GM19099 (cell line): Measurements from ENCODE around the gene SELENOW.

Experiments used
- POLR2A ChIP-seq: IDR thresholded peaks from 3 replicates; pipeline ENCODE4 v1.6.1; 2011; ENCODE audit warnings: low read depth; ENCODE audit not compliant: insufficient read length; ENCODE audit errors: extremely low read depth

SELENOW gene

DNA sequence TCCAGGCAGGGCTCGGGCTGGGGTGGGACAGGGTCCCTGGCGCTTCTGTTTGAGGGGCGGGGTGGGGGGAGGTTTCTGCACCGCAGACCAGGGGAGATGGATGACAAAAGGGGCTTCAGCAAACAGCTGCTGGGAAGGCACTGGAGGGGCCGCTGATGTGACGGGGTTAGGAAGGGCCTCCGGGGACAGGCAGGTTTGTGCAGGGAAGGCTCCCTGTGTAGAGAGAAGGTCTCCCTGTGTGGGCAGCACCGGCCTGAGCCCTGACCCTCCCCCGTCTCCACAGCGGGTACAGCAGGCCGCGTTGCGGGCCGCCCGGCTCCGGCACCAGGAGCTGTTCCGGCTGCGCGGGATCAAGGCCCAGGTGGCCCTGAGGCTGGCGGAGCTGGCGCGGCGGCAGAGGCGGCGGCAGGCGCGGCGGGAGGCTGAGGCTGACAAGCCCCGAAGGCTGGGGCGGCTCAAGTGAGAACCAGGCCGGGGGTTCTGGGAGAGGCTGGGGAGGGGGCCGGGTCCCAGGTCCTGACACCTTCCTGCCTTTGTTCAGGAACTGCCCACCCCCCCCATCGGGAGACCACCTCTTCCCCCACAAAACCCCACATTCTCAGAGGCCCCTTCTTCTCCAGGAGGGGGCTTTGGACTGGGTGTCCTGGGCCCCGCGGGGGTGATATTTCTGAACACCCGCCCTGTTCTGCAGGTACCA lies 23.3 kb upstream of the SELENOW start:
- no peak for TF ChIP-seq POLR2A

DNA sequence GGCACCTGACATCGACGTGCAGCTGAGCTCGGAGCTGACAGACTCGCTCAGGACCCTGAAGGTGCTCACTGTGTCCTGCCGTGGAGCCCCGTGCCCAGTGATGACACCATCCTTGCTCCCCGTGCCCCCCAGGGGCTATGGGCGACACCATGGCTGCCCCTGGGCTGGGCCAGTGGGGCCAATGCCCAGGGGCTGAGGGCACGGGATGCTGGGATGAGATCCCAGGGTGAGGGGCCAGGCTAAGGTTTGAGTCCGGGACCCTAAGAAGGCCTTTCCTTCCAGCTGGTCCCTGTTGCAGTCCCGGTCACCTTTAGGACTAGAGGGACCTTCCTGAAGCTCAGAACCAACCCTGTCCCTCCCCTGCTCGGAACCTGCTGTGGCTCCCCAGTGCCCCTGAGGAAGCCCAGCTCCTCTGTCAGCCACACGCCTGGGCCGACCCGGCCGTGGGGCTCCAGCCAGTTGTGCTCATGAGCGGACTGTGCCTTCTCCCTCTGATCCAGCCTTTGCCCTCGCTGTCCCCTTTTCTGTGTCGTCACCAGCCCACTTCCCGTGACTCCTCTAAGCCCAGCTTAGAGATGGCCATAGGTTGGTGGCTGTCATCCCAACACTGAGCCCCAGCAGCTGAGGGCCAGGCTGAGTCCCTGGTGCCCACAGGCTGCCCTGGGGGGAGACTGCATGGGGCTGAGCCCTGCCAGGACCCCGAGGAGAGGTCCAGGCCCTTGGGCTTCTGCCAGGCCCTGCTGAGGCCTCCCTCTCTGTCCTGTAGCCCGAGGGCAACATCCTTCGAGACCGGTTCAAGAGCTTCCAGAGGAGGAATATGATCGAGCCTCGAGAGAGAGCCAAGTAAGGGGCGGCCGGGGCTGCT lies 22.5 kb upstream of the SELENOW start:
- TF ChIP-seq POLR2A: no peak

DNA sequence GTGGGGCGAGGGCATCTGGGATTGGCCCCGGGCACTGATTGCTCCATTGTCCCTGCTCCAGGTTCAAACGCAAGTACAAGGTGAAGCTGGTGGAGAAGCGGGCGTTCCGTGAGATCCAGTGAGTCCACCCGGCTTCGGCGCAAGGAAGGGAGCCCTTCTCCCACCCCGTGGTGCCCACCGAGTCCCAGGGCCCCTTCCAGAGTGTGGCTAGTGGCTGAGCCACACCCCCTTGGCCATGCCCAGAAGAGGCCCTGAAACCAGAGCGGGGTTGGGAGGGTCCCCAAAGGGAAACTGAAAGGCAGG lies 21.9 kb upstream of the SELENOW start:
- no peak for TF ChIP-seq POLR2A

DNA sequence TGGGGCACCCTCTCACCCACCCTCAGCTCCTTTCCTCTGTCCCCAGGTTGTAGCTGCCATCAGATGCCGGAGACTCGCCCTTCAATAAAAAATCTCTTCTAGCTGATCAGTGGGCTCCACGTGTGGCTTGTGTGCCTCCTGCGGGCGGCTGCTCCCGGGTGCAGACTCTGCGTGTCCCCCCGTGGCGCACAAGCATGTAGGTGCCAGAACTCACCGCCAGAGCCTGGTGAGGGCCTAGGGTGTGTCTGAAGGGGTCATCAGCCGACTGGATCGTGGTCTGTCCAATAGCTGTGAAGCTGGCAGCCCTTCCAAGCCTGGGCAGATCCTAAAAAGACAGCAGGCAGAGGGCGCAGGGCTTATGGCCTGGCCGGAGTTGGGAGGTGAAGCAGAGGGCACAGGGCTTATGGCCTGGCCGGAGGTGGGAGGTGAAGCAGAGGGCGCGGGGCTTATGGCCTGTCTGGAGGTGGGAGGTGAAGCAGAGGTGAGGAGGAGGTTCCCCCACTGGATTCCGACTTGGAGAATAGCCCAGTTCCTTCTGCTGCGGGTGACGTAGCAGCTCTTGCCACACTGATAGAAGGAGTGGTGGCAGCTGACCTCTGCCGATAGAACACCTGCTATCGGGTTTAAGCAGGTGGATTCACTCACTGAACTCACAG lies 21.4 kb upstream of the SELENOW start:
- TF ChIP-seq POLR2A: no peak

DNA sequence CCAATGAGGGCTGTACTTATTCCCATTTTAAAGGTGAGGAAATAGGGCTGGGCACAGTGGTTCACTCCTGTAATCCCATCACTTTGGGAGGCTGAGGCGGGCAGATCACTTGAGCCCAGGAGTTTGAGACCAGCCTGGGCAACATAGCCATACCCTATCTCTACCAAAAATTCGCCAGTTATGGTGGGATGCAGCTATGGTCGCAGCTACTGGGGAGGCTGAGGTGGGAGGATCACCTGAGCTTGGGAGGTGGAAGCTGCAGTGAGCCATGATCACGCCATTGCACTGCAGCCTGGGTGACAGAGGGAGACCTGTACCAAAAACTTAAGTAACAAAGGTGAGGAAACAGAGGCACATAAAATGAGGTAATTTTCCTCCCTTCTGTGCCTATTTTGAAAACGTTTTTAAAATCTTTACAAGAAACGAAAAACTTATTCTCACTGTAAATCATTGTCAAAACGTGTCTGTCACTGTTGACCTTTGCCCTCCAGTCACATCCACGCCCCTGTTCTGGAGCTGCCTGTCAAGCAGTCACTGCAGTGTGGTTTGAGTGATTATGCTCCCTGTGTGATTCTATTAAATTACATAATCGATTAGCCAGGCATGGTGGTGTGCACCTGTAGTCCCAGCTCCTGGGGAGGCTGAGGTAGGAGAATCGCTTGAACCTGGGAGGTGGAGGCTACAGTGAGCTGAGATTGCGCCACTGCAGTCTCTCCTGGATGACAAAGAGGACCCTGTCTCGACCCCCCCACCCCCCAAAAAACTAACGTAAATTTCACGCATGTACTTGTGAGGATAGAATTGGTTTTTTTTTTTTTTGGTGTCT lies 20.7 kb upstream of the SELENOW start:
- TF ChIP-seq POLR2A: no peak

DNA sequence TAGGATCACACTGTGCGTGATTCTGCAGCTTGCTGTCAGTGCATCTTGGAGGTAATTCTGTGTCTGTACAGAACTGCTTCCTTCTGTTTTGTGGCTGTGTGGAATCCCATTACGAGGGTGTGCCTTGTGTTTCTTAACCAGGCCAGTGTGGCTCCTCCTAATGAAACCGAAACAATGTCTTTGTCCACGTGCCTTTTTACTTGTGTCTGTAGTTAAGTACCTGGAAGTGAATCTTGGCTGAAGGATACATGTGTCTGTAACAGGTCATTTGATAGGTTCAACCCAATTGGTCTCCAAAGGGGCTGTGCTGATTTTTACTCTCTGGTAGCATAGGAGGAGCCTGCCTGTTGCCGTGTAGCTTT lies 20.1 kb upstream of the SELENOW start:
- no peak for TF ChIP-seq POLR2A

DNA sequence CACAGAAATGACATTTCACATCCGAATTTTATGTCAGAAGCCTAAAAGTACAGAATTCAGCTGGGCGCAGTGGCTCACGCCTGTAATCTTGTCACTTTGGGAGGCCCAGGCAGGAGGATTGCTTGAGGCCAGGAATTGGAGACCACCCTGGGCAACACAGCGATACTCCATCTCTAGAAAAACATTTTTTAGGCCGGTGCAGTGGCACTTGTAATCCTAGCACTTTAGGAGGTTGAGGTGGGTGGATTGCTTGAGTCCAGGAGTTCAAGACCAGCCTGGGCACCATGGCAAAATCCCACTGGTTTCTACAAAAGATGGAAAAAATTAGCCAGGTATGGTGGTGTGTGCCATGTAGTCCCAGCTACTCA lies 17.9 kb upstream of the SELENOW start:
- no peak for TF ChIP-seq POLR2A

DNA sequence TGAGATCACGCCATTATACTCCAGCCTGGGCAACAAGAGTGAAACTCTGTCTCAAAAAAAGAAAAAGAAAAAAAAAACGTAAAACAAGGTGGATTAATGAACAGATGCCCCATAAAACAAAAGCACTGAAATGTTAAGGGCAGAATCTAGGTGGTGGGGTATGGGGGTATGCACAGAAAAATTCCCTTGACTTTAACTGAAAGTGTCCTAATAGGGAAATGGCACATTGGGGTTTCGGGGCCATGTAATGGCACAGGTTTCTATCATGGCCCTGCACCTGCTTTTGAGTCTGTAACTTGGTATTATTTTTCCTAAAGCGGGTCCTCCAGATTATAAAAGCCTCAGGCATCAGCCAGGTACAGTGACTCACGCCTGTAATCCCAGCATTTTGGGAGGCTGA lies 16.9 kb upstream of the SELENOW start:
- no peak for TF ChIP-seq POLR2A

DNA sequence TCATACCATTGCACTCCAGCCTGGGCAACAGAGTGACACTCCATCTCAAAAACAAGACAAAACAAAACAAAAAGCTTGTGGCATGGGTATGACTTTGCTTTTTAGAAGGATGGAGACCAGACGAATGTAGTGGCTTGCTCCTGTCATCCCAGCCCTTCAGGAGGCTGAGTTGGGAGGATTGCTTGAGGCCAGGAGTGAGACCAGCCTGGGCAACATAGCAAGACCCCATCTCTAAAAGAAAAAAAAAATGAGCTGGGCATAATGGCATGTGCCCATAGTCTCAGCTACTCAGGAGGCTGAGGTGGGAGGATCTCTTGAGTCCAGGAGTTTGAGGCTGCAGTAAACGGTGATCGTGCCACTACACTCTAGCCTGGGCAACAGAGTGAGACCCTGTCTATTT lies 16.4 kb upstream of the SELENOW start:
- no peak for TF ChIP-seq POLR2A

DNA sequence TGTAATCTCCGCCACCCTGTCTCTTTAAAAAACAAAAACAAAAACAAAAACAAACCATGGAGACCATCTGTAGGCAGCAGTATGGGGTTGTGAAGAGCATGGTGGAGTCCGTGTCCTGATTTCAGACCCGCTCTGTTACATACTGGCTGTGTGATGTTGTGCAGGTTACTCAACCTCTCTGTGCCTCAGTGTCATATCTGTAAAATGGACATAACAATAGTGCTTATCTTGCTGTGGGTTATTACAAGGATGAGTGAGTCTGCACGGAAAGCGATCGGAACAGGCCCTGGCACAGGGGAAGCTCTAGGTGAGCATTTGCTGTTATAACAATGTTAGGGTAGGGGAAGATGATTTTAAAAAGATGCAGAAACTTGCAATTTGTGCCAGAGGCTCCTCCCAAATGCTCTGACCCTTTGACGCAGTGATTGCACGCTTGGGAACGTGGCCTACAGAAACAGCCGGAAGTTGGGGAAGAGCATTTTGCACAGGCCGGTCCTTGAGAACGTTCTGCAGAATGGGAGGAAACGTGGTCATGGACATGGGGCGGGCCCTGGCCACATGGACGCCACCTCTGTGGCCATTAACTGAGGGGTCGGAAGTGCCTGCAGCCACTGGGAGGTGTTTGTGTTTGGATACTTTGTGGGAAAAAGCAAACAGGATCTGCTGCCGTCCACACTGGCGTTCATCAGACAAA lies 15.7 kb upstream of the SELENOW start:
- no peak for TF ChIP-seq POLR2A

DNA sequence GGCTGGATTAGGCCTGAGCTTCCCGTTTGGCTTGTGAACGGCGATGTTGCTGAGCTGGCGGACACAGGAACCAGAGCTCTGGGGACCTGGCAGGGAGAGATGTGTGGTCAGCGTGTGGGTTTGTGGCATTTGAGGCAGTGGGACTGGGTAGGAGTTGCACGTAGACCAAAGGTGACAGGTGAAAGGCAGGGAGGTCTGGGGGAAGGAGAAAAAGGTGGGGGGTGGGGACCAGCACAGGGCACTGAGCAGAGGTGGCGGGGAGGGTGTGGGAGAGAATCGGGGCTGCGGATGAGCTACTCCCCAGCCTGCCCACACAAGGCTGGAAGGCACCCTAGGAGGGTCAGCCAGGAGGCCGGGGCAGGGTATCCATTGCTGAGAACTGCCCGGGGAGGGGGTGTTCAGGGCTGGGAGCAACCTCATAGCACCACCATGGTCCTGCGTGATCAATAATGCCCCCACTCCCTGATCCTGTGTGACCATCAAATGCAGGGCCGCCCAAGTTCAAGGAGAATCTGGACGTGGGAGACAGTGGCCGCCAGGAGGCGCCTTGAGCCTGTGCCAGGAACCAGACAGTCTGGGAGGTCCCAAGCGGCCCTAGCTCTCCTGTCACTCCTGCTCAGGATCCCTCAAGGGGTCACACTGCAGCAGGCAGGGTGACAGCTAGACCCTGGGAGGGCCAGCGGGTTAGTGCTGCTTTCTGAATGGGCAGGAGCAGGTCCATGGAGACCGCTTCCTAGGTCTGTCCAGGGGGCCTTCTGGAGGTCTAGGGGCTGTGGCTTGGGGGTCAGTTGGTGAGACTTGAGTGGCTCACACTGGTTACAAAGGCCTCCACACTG lies 12.8 kb upstream of the SELENOW start:
- no peak for TF ChIP-seq POLR2A

DNA sequence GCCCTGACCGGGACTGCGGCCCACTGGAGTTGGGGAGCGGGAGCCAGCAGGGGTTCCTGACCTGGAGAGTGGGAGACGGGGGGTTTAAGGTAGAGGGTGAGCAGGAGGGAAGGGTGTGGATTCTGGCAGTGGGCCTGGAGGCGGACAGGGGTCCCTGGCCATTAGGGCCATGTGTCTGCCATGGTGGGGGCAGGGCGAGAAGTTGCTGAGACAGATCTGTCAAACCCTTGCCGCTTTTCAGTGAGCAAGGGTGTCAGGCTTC lies 12.2 kb upstream of the SELENOW start:
- no peak for TF ChIP-seq POLR2A

DNA sequence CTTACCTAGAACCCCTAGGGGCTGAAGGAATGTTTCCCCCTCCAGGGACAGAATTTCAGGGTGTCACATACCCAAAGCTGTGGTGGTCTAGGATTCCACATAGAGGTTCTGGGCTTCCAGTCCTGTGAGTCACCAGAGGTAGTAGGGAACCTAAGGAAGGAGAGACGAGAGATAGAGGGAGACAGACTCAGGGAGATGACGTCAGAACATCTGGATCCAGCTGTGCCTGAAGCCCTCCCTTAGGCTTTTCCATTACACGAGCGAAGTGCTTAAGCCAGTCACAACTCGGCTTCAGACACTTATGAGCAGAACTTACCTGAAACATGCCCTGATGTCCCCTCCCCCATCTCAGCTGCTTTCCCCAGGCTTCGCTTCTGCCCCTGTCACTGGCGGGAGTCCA lies 11.8 kb upstream of the SELENOW start:
- no peak for TF ChIP-seq POLR2A

DNA sequence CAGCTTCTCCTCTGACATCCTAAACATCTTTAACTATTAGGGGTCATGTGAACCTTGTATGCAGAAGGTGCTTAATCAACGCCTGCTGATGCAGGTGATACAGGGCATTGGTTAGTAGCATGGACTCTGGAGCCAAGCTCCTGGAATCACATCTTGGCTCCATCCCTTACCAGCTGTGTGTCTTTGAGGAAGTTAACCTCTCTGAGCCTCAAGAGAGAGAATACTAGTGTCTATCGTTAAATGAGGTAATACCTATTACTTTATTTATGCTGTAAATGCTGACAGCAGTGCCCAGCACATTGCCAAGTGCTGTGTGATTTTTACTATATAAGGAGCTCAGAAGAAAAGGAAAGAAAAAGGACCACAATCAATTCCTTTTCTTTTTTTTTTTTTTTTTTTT lies 11.2 kb upstream of the SELENOW start:
- TF ChIP-seq POLR2A: no peak
